Endothelial cell (in vitro differentiated cells): ENCODE data around the gene SLC16A1. TPM values are rescaled to one million over a fixed set of nuclear protein-coding genes. Genes with fewer than 3 reads are reported as not detected.

Experiments
- DNase-seq: peaks from one replicate; pipeline ENCODE4 v3.0.0; 2021; ENCODE audit warnings: low spot score
- H3K27ac Mint-ChIP-seq: one replicate; pipeline ENCODE4 v1.8.0; 2021; ENCODE audit warnings: mixed read lengths, inconsistent platforms; ENCODE audit not compliant: unreplicated experiment
- H3K27me3 Mint-ChIP-seq: one replicate; pipeline ENCODE4 v1.8.0; 2021; ENCODE audit warnings: mild to moderate bottlenecking, moderate library complexity, mixed read lengths, inconsistent platforms; ENCODE audit not compliant: unreplicated experiment
- H3K36me3 Mint-ChIP-seq: one replicate; pipeline ENCODE4 v1.8.0; 2021; ENCODE audit warnings: mild to moderate bottlenecking, low read depth, mixed read lengths, inconsistent platforms; ENCODE audit not compliant: unreplicated experiment
- H3K4me1 Mint-ChIP-seq: one replicate; pipeline ENCODE4 v1.8.0; 2021; ENCODE audit warnings: mild to moderate bottlenecking, mixed read lengths, inconsistent platforms; ENCODE audit not compliant: unreplicated experiment
- H3K4me3 Mint-ChIP-seq: one replicate; pipeline ENCODE4 v1.8.0; 2021; ENCODE audit warnings: mild to moderate bottlenecking, mixed read lengths, inconsistent platforms; ENCODE audit not compliant: unreplicated experiment
- H3K9me3 Mint-ChIP-seq: one replicate; pipeline ENCODE4 v1.8.0; 2021; ENCODE audit warnings: mixed read lengths, inconsistent platforms; ENCODE audit not compliant: unreplicated experiment
- CTCF ChIP-seq: fragments of 200-600 bp; sonication (generic); IDR thresholded peaks from one replicate; pipeline ENCODE4 v1.5.0; 2021; ENCODE audit warnings: antibody characterized with exemption; ENCODE audit not compliant: unreplicated experiment
- total RNA-seq: library from RNA; stranded (reverse); fragmentation: NEBNext Ultra II Directional; extraction: Animal tissue kit (Norgen Biotek cat#: 25700); gene quantifications from one replicate; pipeline ENCODE4 v1.2.1, GENCODE V29; 2021; ENCODE audit not compliant: unreplicated experiment

SLC16A1 gene
- total RNA-seq, 1 donor from 2014 or later: 88.7 TPM

- Mint-ChIP-seq H3K4me3 (no peak overlapping the region), H3K27me3 (no peaks in the 10 kb centered on the region), H3K9me3 (no peaks in the 10 kb centered on the region), H3K36me3 (peaks cover 4% of the 10 kb centered on the region), H3K27ac (peak overlapping the region; percentile 1), H3K4me1 (peaks cover 30% of the 10 kb centered on the region)
- no peak for DNase-seq
- TF ChIP-seq CTCF: no peak
These were observed 51.1 kb downstream of the SLC16A1 start for GRCh38 chr1:112904831-112905261.

GRCh38 chr1:112904071-112904830 is 51.7 kb downstream of the SLC16A1 start:
- Mint-ChIP-seq H3K4me3 (no peak overlapping the region), H3K4me1 (peaks cover 30% of the 10 kb centered on the region), H3K36me3 (peaks cover 4% of the 10 kb centered on the region), H3K27me3 (peaks cover 3% of the 10 kb centered on the region), H3K27ac (no peak overlapping the region), H3K9me3 (no peaks in the 10 kb centered on the region)
- DNase-seq: no peak
- TF ChIP-seq CTCF: no peak

GRCh38 chr1:112902221-112902620 is 53.8 kb downstream of the SLC16A1 start:
- H3K4me1 Mint-ChIP-seq: peaks cover 30% of the 10 kb centered on the region
- no peak overlapping the region for H3K4me3 Mint-ChIP-seq
- H3K27ac Mint-ChIP-seq: no peak overlapping the region
- H3K27me3 Mint-ChIP-seq: peaks cover 4% of the 10 kb centered on the region
- no peak for DNase-seq
- no peak for TF ChIP-seq CTCF
- peaks cover 4% of the 10 kb centered on the region for H3K36me3 Mint-ChIP-seq
- H3K9me3 Mint-ChIP-seq: no peaks in the 10 kb centered on the region

GRCh38 chr1:112901387-112901786 is 54.6 kb downstream of the SLC16A1 start:
- no peak overlapping the region for H3K4me3 Mint-ChIP-seq
- peaks cover 25% of the 10 kb centered on the region for H3K4me1 Mint-ChIP-seq
- DNase-seq: no peak
- H3K27ac Mint-ChIP-seq: no peak overlapping the region
- peaks cover under 1% of the 10 kb centered on the region for H3K36me3 Mint-ChIP-seq
- H3K27me3 Mint-ChIP-seq: peaks cover 4% of the 10 kb centered on the region
- TF ChIP-seq CTCF: no peak
- H3K9me3 Mint-ChIP-seq: no peaks in the 10 kb centered on the region

GRCh38 chr1:112896783-112897182 is 59.2 kb downstream of the SLC16A1 start:
- no peak for TF ChIP-seq CTCF
- no peaks in the 10 kb centered on the region for H3K4me1 Mint-ChIP-seq
- DNase-seq: no peak
- peaks cover 12% of the 10 kb centered on the region for H3K36me3 Mint-ChIP-seq
- peaks cover 6% of the 10 kb centered on the region for H3K27me3 Mint-ChIP-seq
- no peak overlapping the region for H3K27ac Mint-ChIP-seq
- no peak overlapping the region for H3K4me3 Mint-ChIP-seq
- H3K9me3 Mint-ChIP-seq: no peaks in the 10 kb centered on the region
